MM.1S (cell line): ENCODE results near the gene SLC36A4.

Experiments
- CTCF ChIP-seq: fragments of 300-600 bp; sonication (generic); IDR thresholded peaks from 2 replicates; pipeline ENCODE4 v1.5.1; 2016; ENCODE audit warnings: antibody characterized with exemption, low read length, mixed read lengths
- EZH2 ChIP-seq: fragments of 300-600 bp; sonication (generic); optimal IDR thresholded peaks from 2 replicates; pipeline ENCODE3; 2017; ENCODE audit warnings: low read depth, mild to moderate bottlenecking, antibody characterized with exemption, low read length, mixed read lengths

- TF ChIP-seq CTCF: no peak
- no peak for TF ChIP-seq EZH2
These were observed 54.0 kb downstream of the SLC36A4 start for GRCh38 chr11:93143800-93144199.
